Effector memory CD8-positive, alpha-beta T cell (primary cell): Measurements from ENCODE around the gene LILRA5.
"Not testable (repeated sequence)": the region's sequence is repeated elsewhere in the genome, so short reads cannot be mapped to it uniquely, and the experiment has no call there.

Experiments
- ATAC-seq: fragments of 150-1000 bp; cut with Tn5 transposase; replicated peaks from 2 replicates; pipeline ENCODE4 v1.10.0; 2021; ENCODE audit warnings: mild to moderate bottlenecking, moderate library complexity
- DNase-seq, 3 experiments: peaks; one replicate each; pipeline ENCODE4 v3.0.0; 2021
- H3K27ac Mint-ChIP-seq, 2 donors: one replicate each; pipeline ENCODE4 v1.8.0; 2022; ENCODE audit warnings: mild to moderate bottlenecking in 2 of 2, mixed read lengths in 2 of 2, moderate library complexity in 2 of 2
- H3K27me3 Mint-ChIP-seq, 2 donors: one replicate each; pipeline ENCODE4 v1.8.0; 2022; ENCODE audit warnings: mixed read lengths in 2 of 2
- H3K36me3 Mint-ChIP-seq: one replicate; pipeline ENCODE4 v1.8.0; 2022; ENCODE audit warnings: mild to moderate bottlenecking, moderate library complexity, mixed read lengths; ENCODE audit not compliant: insufficient read depth
- H3K4me1 Mint-ChIP-seq, 2 donors: one replicate each; pipeline ENCODE4 v1.8.0; 2022; ENCODE audit warnings: low read depth in 2 of 2, mixed read lengths in 2 of 2
- H3K4me3 Mint-ChIP-seq, 2 donors: one replicate each; pipeline ENCODE4 v1.8.0; 2022; ENCODE audit warnings: mild to moderate bottlenecking in 2 of 2, mixed read lengths in 2 of 2, moderate library complexity in 2 of 2
- H3K9me3 Mint-ChIP-seq, 2 donors: one replicate each; pipeline ENCODE4 v1.8.0; 2022; ENCODE audit warnings: mixed read lengths in 2 of 2

Gene LILRA5

GRCh38 chr19:54325631-54326030, 12.7 kb upstream of the LILRA5 start:
- no peaks in the 10 kb centered on the region for H3K36me3 Mint-ChIP-seq
- no peak for DNase-seq
- no peak overlapping the region for H3K27ac Mint-ChIP-seq
- ATAC-seq = no peak
- H3K4me1 Mint-ChIP-seq = peaks cover 6 to 9% of the 10 kb centered on the region in 2 donors
- no peak overlapping the region for H3K4me3 Mint-ChIP-seq
- no peaks in the 10 kb centered on the region for H3K9me3 Mint-ChIP-seq
- H3K27me3 Mint-ChIP-seq = peaks cover 21% of the 10 kb centered on the region in 2 donors

DNA sequence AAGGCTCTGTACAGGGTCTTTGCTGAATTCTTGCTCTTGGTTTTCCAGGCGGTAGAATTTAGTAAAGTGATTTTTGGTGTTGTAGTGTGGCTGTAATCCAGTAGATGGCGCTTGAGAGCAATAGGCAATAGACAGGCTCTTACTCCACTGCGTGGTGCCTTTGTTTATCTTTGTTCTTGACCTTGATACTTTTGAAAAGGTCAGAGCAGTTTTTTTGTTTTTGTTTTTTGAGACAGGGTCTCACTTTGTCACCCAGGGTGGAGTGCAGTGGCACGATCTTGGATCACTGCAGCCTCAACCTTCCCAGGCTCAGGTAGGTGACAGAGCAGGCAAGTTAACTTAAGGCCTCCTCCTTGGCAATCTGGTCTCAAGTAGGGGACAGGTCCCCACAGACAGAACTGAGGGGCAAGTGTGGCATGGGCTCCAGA, 12.2 kb upstream of the LILRA5 start:
- peaks cover 25% of the 10 kb centered on the region in 2 donors for H3K27me3 Mint-ChIP-seq
- H3K27ac Mint-ChIP-seq = no peak overlapping the region
- no peaks in the 10 kb centered on the region for H3K9me3 Mint-ChIP-seq
- DNase-seq (peak; percentile 58 to 64 (median 58)), ATAC-seq (peak; percentile 73)
- H3K36me3 Mint-ChIP-seq = no peaks in the 10 kb centered on the region
- peaks cover 6 to 9% of the 10 kb centered on the region in 2 donors for H3K4me1 Mint-ChIP-seq
- H3K4me3 Mint-ChIP-seq = no peak overlapping the region

DNA sequence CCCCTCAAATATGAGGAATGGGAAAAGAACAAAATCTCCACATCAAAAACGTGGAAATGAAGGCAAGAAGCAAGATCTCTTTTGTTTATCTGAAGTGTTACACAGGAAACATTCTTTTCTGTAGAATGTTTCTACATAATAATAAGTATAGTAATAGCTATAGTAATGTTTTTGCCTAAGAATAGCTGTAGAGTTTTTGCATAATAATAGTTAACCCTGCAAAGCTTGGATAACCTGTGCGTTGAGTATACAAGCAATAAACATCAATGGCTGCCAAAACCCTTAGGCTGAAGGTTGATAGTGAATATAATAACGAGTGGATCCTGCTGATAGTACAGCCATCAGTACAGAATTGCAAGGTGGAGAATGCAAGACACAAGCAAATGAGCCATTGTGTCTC, 11.1 kb upstream of the LILRA5 start:
- DNase-seq (no peak), ATAC-seq (no peak)
- no peak overlapping the region for H3K27ac Mint-ChIP-seq
- no peak overlapping the region for H3K4me3 Mint-ChIP-seq
- H3K36me3 Mint-ChIP-seq = peaks cover 2% of the 10 kb centered on the region
- no peaks in the 10 kb centered on the region for H3K9me3 Mint-ChIP-seq
- H3K27me3 Mint-ChIP-seq = peaks cover 33% of the 10 kb centered on the region in 2 donors
- peaks cover 6 to 9% of the 10 kb centered on the region in 2 donors for H3K4me1 Mint-ChIP-seq

GRCh38 chr19:54322934-54323333, 10.0 kb upstream of the LILRA5 start:
- H3K4me1 Mint-ChIP-seq, H3K27ac Mint-ChIP-seq, H3K9me3 Mint-ChIP-seq, H3K4me3 Mint-ChIP-seq, ATAC-seq, DNase-seq, H3K36me3 Mint-ChIP-seq: not testable (repeated sequence)
- peaks cover 38 to 41% of the 10 kb centered on the region in 2 donors for H3K27me3 Mint-ChIP-seq

- peaks cover 45 to 47% of the 10 kb centered on the region in 2 donors for H3K27me3 Mint-ChIP-seq
- H3K9me3 Mint-ChIP-seq = not testable (repeated sequence)
Measured at GRCh38 chr19:54322295-54322694, 9.3 kb upstream of the LILRA5 start.

DNA sequence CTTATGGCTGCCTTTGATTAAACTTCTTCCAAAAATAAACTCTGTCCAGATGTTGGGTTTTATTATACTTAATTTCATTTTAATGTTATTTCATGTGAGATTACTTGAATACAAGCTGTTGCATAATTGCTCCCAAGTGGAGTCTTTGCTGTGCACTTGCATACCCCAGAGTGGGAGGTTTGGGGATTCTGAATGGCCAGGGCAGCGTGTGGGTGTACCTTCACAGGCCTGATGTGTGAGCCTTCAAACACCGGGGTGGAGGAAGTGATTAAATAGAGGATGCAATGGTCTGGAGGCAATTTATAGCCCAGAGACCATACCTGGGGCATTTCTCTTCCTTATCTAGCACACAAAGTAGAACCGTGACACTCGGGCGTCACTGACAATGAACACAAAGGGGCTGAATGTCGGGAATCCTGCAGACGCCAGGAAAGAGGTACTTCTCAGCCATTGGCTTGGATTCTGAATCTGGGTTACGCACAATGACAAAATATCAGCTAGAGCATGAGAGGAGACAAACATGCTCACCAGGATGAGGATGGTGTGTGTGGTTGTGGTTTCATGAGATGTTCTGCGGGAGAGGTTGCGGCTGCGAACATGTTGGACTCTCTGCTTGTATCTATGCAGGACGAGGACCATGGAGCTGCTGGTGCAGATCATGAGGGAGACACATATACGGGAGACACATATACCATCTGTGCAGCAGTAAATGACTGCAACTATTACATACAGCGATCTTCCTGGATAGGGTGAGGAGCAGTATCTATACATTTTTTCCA, 7.1 kb upstream of the LILRA5 start:
- Mint-ChIP-seq H3K36me3 (peaks cover 3% of the 10 kb centered on the region), H3K4me1 (peaks cover 0 to 2% of the 10 kb centered on the region in 2 donors), H3K27me3 (peaks cover 54 to 62% of the 10 kb centered on the region in 2 donors), H3K4me3 (no peak overlapping the region), H3K27ac (no peak overlapping the region), H3K9me3 (no peaks in the 10 kb centered on the region)
- ATAC-seq (no peak), DNase-seq (no peak)

More at GRCh38 chr19:54322295-54322694, 9.3 kb upstream of the LILRA5 start:
- ATAC-seq, H3K27ac Mint-ChIP-seq, H3K4me1 Mint-ChIP-seq, H3K4me3 Mint-ChIP-seq, DNase-seq, H3K36me3 Mint-ChIP-seq: not testable (repeated sequence)

DNA sequence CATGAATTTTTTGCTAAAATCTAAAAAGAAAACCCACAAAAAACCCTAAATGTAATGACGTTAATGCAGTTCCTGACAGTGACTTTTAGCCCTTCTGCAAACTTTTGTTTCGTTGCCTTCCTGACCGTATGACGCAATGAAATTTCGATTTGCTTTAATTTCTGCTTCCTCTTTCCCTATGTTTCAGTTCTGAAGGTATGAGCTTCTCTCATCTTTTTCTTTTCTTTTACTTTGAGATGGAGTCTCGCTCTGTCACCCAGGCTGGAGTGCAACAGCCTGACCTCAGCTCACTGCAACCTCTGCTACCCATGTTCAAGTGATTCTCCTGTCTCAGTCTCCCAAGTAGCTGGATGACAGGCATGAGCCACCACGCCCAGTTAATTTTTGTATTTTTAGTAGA, 6.1 kb upstream of the LILRA5 start:
- no peak for DNase-seq

DNA sequence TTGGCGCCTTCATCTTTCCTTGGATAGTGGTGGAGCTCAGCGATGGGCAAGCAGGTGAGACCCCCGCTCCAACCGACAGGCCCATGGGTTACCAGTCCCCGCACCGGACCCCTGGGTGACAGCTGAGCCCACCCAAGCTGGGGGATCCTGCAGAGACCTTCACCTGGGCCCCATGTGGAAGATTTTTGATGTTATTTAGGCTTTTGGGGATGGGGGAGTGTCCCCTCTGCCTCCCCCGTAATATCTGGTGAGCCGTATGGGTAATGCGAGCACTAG, 4.9 kb upstream of the LILRA5 start:
- H3K4me1 Mint-ChIP-seq = peaks cover 0 to under 1% of the 10 kb centered on the region in 2 donors
- DNase-seq (no peak), ATAC-seq (no peak)
- peaks cover 3% of the 10 kb centered on the region for H3K36me3 Mint-ChIP-seq
- H3K9me3 Mint-ChIP-seq = no peaks in the 10 kb centered on the region
- peaks cover 63 to 83% of the 10 kb centered on the region in 2 donors for H3K27me3 Mint-ChIP-seq
- no peak overlapping the region for H3K27ac Mint-ChIP-seq
- no peak overlapping the region for H3K4me3 Mint-ChIP-seq

More for the DNA sequence above, 6.1 kb upstream of the LILRA5 start:
- peaks cover 51 to 72% of the 10 kb centered on the region in 2 donors for H3K27me3 Mint-ChIP-seq
- no peak for ATAC-seq
- H3K4me1 Mint-ChIP-seq = no peaks in the 10 kb centered on the region
- peaks cover 3% of the 10 kb centered on the region for H3K36me3 Mint-ChIP-seq
- no peak overlapping the region for H3K4me3 Mint-ChIP-seq
- H3K27ac Mint-ChIP-seq = no peak overlapping the region
- no peaks in the 10 kb centered on the region for H3K9me3 Mint-ChIP-seq

DNA sequence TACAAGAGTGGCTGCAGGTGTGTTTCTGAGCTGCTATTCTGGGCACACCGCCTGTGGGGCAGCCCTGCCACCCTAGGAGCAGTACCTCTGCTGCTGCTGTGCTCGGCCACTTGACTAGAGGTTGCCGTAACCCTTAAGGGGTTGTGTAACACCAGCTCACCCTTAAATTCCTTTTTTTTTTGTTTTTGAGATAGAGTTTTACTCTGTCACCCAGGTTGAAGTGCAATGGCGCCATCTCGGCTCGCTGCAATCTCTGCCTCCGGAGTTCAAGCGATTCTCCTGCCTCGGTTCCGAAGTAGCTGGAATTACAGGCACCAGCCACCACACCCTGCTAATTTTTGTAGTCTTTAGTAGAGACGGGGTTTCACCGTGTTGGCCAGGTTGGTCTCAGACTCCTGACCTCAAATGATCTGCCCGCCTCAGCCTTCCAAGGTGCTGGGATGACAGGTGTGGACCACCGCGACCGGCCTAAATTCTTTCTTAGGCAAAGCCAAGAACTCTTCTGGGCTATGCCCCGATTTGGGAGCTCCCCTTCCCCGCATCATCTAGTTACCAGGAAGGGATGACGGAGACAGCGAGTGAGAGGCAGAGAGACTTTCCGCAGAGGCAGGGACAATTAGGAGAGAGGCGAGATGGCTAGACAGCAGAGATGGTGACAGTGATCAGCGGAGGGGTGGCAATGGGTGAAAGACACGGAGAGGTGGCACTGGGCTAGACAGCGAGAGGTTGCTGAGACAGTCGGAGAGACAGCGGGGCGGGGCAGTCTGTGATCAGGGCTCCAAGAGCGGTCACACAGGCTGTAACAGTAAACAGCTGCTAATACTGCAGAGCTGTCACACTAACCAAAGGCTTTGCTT, 4.4 kb upstream of the LILRA5 start:
- H3K27ac Mint-ChIP-seq = no peak overlapping the region
- H3K4me1 Mint-ChIP-seq = peaks cover 0 to 2% of the 10 kb centered on the region in 2 donors
- H3K27me3 Mint-ChIP-seq = peaks cover 68 to 85% of the 10 kb centered on the region in 2 donors
- H3K4me3 Mint-ChIP-seq = no peak overlapping the region
- DNase-seq (no peak), ATAC-seq (no peak)
- peaks cover 3% of the 10 kb centered on the region for H3K36me3 Mint-ChIP-seq
- no peaks in the 10 kb centered on the region for H3K9me3 Mint-ChIP-seq

- peaks cover 0 to 2% of the 10 kb centered on the region in 2 donors for H3K4me1 Mint-ChIP-seq
- peaks cover 3% of the 10 kb centered on the region for H3K36me3 Mint-ChIP-seq
- H3K9me3 Mint-ChIP-seq = no peaks in the 10 kb centered on the region
- no peak overlapping the region for H3K27ac Mint-ChIP-seq
- H3K27me3 Mint-ChIP-seq = peaks cover 66 to 85% of the 10 kb centered on the region in 2 donors
- no peak overlapping the region for H3K4me3 Mint-ChIP-seq
- DNase-seq (no peak), ATAC-seq (no peak)
Measured at GRCh38 chr19:54316746-54317107, 3.8 kb upstream of the LILRA5 start.

DNA sequence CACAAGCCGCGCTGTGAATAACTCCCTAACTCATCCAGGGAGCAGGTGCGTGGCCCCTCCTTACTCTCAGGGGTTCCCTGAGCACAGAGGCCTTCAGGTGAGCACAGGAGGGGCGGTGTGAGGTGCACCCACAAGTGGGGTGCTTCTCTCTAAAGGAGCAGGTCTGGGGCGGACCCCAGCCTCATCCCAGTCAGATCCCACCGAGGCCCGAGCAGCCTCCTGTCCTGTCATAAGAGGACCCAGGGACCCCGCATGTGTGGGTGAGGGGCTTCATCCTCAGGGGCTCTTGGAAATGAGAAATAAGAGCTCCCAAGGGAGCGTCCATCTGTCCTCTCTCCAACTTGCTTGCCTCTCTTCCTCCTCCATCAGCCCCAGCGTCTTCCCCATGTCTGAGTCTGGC, 3.0 kb upstream of the LILRA5 start:
- Mint-ChIP-seq H3K36me3 (peaks cover 3% of the 10 kb centered on the region), H3K4me1 (peaks cover 0 to 2% of the 10 kb centered on the region in 2 donors), H3K27ac (no peak overlapping the region), H3K27me3 (peaks cover 64 to 85% of the 10 kb centered on the region in 2 donors), H3K4me3 (no peak overlapping the region), H3K9me3 (no peaks in the 10 kb centered on the region)
- DNase-seq = no peak
- ATAC-seq = no peak

- H3K27ac Mint-ChIP-seq = no peak overlapping the region
- H3K4me1 Mint-ChIP-seq = peaks cover 0 to 2% of the 10 kb centered on the region in 2 donors
- H3K36me3 Mint-ChIP-seq = peaks cover 2% of the 10 kb centered on the region
- no peaks in the 10 kb centered on the region for H3K9me3 Mint-ChIP-seq
- no peak for DNase-seq
- ATAC-seq = no peak
- peaks cover 50 to 78% of the 10 kb centered on the region in 2 donors for H3K27me3 Mint-ChIP-seq
- no peak overlapping the region for H3K4me3 Mint-ChIP-seq
Measured at GRCh38 chr19:54312011-54312410, 955 bp downstream of the LILRA5 start.

DNA sequence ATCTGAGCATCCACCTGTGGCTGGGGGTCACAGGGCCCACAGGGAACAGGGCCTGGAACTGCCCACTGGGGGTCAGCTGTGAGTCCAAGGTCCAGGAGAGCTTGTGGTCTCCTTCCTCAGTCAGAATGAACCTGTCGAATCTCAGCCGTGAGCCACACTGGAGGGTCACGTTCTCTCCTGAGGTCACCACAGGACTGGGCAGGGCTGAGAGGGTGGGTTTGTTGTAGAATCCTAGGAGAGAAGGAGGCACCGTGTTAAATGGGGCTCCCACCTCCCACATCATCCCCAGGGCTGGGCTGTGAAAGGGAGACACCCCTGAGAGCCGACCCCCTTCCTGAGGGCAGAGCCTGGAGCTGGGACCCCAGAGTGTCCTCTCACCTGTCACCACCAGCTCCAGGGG, 1.5 kb downstream of the LILRA5 start:
- DNase-seq = no peak
- Mint-ChIP-seq H3K4me1 (peaks cover 0 to 2% of the 10 kb centered on the region in 2 donors), H3K27ac (no peak overlapping the region), H3K27me3 (peaks cover 49 to 79% of the 10 kb centered on the region in 2 donors), H3K9me3 (no peaks in the 10 kb centered on the region), H3K36me3 (peaks cover 2% of the 10 kb centered on the region), H3K4me3 (no peak overlapping the region)
- no peak for ATAC-seq

GRCh38 chr19:54310543-54310942, 2.4 kb downstream of the LILRA5 start:
- no peak for ATAC-seq
- Mint-ChIP-seq H3K9me3 (no peaks in the 10 kb centered on the region), H3K27me3 (peaks cover 40 to 75% of the 10 kb centered on the region in 2 donors), H3K36me3 (peaks cover 2% of the 10 kb centered on the region), H3K4me3 (no peak overlapping the region), H3K4me1 (peaks cover 0 to 3% of the 10 kb centered on the region in 2 donors), H3K27ac (no peak overlapping the region)
- DNase-seq = no peak
